ENCODE results near the gene FURIN.

Gene FURIN

DNA sequence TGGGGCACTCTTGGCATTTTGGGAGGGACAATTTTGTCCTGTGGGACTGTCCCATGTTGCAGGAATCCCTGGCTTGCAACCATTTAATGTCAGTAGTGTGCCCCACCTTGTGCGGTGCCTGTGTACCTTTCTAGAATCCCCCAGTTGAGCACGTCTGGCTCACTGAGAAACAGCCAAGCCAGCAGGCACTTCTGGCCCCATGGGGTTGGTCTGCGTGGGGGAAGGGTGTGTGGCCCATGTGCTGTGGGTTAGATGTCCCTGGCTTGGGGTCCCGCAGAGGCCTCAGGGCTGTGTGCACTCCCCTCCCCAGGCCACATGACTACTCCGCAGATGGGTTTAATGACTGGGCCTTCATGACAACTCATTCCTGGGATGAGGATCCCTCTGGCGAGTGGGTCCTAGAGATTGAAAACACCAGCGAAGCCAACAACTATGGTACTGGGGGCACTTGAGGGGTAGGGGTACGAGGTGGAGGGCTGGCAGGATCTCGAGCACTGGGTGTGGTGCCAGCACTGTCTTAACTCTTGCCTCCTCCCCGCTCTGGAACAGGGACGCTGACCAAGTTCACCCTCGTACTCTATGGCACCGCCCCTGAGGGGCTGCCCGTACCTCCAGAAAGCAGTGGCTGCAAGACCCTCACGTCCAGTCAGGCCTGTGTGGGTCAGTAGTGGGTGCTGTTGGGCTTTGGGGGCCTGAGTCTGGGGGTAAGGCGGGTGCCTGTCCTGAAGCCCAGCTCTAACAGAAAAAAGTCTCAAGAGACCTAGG lies 12.2 kb downstream of the FURIN start:
- 95% methylated on average over 16 of the region's 16 CpGs for WGBS (ENCODE audit: insufficient coverage)
- Histone ChIP-seq H3K9me3 (ENCODE audit: control extremely low read depth in 1 of 5, control insufficient read depth in 4 of 5, insufficient read depth in 2 of 5, low read depth in 1 of 5, low read length in 4 of 5) (no peaks in the 10 kb centered on the region), H3K4me3 (ENCODE audit: control insufficient read depth in 1 of 7, extremely low read depth in 1 of 7, insufficient read depth in 4 of 7, low read depth in 2 of 7, low read length in 6 of 7) (no peak overlapping the region), H3K36me3 (ENCODE audit: control insufficient read depth in 4 of 4, insufficient read depth in 4 of 4, low read length in 3 of 4) (peaks cover 3 to 73% (median 59%) of the 10 kb centered on the region in 4 experiments), H3K4me1 (ENCODE audit: control extremely low read depth in 1 of 4, control insufficient read depth in 4 of 4, insufficient read depth in 4 of 4, low read length in 3 of 4) (peaks cover 0 to 32% (median 27%) of the 10 kb centered on the region in 4 experiments), H3K27me3 (replicated peaks in 2 of 5; ENCODE audit: control insufficient read depth in 4 of 5, insufficient read depth in 5 of 5, low read length in 4 of 5) (no peaks in the 10 kb centered on the region), H3K27ac (ENCODE audit: insufficient read depth in 1 of 2, low read depth in 1 of 2, low read length in 2 of 2, poor library complexity in 1 of 2, severe bottlenecking in 2 of 2) (no peak overlapping the region)
- CTCF ChIA-PET = no interaction called here
- no peak for DNase-seq
- POLR2A ChIA-PET = interaction anchor here (0.8 kb wide), 1 partner anchor 9 kb away, joined by 3 read pairs; no protein-coding TSS in a partner anchor

DNA sequence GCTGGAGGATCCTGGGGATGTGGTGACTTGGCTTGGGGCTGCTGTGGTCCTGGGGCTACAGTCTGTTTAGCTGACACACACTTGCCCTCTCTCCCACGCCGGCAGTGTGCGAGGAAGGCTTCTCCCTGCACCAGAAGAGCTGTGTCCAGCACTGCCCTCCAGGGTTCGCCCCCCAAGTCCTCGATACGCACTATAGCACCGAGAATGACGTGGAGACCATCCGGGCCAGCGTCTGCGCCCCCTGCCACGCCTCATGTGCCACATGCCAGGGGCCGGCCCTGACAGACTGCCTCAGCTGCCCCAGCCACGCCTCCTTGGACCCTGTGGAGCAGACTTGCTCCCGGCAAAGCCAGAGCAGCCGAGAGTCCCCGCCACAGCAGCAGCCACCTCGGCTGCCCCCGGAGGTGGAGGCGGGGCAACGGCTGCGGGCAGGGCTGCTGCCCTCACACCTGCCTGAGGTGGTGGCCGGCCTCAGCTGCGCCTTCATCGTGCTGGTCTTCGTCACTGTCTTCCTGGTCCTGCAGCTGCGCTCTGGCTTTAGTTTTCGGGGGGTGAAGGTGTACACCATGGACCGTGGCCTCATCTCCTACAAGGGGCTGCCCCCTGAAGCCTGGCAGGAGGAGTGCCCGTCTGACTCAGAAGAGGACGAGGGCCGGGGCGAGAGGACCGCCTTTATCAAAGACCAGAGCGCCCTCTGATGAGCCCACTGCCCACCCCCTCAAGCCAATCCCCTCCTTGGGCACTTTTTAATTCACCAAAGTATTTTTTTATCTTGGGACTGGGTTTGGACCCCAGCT lies 13.0 kb downstream of the FURIN start:
- ChIA-PET CTCF (interaction anchor here (1.1 kb wide), 2 partner anchors 63 to 232 kb away, joined by 3 read pairs; no protein-coding TSS in a partner anchor), POLR2A (interaction anchor here (0.8 kb wide), 1 partner anchor 10 kb away, joined by 3 read pairs; no protein-coding TSS in a partner anchor)
- H3K9me3 ChIP-seq (ENCODE audit: control extremely low read depth in 1 of 5, control insufficient read depth in 4 of 5, insufficient read depth in 2 of 5, low read depth in 1 of 5, low read length in 4 of 5) = no peaks in the 10 kb centered on the region
- WGBS (ENCODE audit: insufficient coverage) = 95% methylated on average over 31 of the region's 35 CpGs
- peaks cover 0 to 40% (median 35%) of the 10 kb centered on the region in 4 experiments for H3K4me1 ChIP-seq (ENCODE audit: control extremely low read depth in 1 of 4, control insufficient read depth in 4 of 4, insufficient read depth in 4 of 4, low read length in 3 of 4)
- DNase-seq = no peak
- H3K27ac ChIP-seq (ENCODE audit: insufficient read depth in 1 of 2, low read depth in 1 of 2, low read length in 2 of 2, poor library complexity in 1 of 2, severe bottlenecking in 2 of 2) = no peak overlapping the region
- peaks cover 3 to 67% (median 53%) of the 10 kb centered on the region in 4 experiments for H3K36me3 ChIP-seq (ENCODE audit: control insufficient read depth in 4 of 4, insufficient read depth in 4 of 4, low read length in 3 of 4)
- H3K27me3 ChIP-seq (replicated peaks in 2 of 5; ENCODE audit: control insufficient read depth in 4 of 5, insufficient read depth in 5 of 5, low read length in 4 of 5) = no peaks in the 10 kb centered on the region
- H3K4me3 ChIP-seq (ENCODE audit: control insufficient read depth in 1 of 7, extremely low read depth in 1 of 7, insufficient read depth in 4 of 7, low read depth in 2 of 7, low read length in 6 of 7) = no peak overlapping the region

DNA sequence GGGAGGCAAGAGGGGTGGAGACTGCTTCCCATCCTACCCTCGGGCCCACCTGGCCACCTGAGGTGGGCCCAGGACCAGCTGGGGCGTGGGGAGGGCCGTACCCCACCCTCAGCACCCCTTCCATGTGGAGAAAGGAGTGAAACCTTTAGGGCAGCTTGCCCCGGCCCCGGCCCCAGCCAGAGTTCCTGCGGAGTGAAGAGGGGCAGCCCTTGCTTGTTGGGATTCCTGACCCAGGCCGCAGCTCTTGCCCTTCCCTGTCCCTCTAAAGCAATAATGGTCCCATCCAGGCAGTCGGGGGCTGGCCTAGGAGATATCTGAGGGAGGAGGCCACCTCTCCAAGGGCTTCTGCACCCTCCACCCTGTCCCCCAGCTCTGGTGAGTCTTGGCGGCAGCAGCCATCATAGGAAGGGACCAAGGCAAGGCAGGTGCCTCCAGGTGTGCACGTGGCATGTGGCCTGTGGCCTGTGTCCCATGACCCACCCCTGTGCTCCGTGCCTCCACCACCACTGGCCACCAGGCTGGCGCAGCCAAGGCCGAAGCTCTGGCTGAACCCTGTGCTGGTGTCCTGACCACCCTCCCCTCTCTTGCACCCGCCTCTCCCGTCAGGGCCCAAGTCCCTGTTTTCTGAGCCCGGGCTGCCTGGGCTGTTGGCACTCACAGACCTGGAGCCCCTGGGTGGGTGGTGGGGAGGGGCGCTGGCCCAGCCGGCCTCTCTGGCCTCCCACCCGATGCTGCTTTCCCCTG lies 13.8 kb downstream of the FURIN start:
- Histone ChIP-seq H3K27me3 (replicated peaks in 2 of 5; ENCODE audit: control insufficient read depth in 4 of 5, insufficient read depth in 5 of 5, low read length in 4 of 5) (no peaks in the 10 kb centered on the region), H3K4me1 (ENCODE audit: control extremely low read depth in 1 of 4, control insufficient read depth in 4 of 4, insufficient read depth in 4 of 4, low read length in 3 of 4) (peaks cover 0 to 42% (median 40%) of the 10 kb centered on the region in 4 experiments), H3K36me3 (ENCODE audit: control insufficient read depth in 4 of 4, insufficient read depth in 4 of 4, low read length in 3 of 4) (peaks cover 5 to 67% (median 49%) of the 10 kb centered on the region in 4 experiments), H3K4me3 (ENCODE audit: control insufficient read depth in 1 of 7, extremely low read depth in 1 of 7, insufficient read depth in 4 of 7, low read depth in 2 of 7, low read length in 6 of 7) (no peak overlapping the region), H3K27ac (ENCODE audit: insufficient read depth in 1 of 2, low read depth in 1 of 2, low read length in 2 of 2, poor library complexity in 1 of 2, severe bottlenecking in 2 of 2) (peak overlapping the region in 1 of 2 experiments; percentile 89), H3K9me3 (ENCODE audit: control extremely low read depth in 1 of 5, control insufficient read depth in 4 of 5, insufficient read depth in 2 of 5, low read depth in 1 of 5, low read length in 4 of 5) (no peaks in the 10 kb centered on the region)
- ChIA-PET POLR2A (no interaction called here), CTCF (interaction anchor here (1.1 kb wide), 2 partner anchors 64 to 232 kb away, joined by 3 read pairs; no protein-coding TSS in a partner anchor)
- DNase-seq = no peak
- WGBS (ENCODE audit: insufficient coverage) = 95% methylated on average over 13 of the region's 19 CpGs

DNA sequence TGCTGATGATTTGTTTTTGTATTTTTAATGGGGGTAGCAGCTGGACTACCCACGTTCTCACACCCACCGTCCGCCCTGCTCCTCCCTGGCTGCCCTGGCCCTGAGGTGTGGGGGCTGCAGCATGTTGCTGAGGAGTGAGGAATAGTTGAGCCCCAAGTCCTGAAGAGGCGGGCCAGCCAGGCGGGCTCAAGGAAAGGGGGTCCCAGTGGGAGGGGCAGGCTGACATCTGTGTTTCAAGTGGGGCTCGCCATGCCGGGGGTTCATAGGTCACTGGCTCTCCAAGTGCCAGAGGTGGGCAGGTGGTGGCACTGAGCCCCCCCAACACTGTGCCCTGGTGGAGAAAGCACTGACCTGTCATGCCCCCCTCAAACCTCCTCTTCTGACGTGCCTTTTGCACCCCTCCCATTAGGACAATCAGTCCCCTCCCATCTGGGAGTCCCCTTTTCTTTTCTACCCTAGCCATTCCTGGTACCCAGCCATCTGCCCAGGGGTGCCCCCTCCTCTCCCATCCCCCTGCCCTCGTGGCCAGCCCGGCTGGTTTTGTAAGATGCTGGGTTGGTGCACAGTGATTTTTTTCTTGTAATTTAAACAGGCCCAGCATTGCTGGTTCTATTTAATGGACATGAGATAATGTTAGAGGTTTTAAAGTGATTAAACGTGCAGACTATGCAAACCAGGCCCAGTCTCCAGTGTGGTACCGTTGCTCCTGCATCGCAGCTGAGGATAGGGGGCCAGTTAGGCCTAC lies 14.6 kb downstream of the FURIN start:
- Histone ChIP-seq H3K36me3 (ENCODE audit: control insufficient read depth in 4 of 4, insufficient read depth in 4 of 4, low read length in 3 of 4) (peaks cover 5 to 67% (median 45%) of the 10 kb centered on the region in 4 experiments), H3K27me3 (replicated peaks in 2 of 5; ENCODE audit: control insufficient read depth in 4 of 5, insufficient read depth in 5 of 5, low read length in 4 of 5) (no peaks in the 10 kb centered on the region), H3K4me3 (ENCODE audit: control insufficient read depth in 1 of 7, extremely low read depth in 1 of 7, insufficient read depth in 4 of 7, low read depth in 2 of 7, low read length in 6 of 7) (peak overlapping the region in 1 of 7 experiments; percentile 85), H3K9me3 (ENCODE audit: control extremely low read depth in 1 of 5, control insufficient read depth in 4 of 5, insufficient read depth in 2 of 5, low read depth in 1 of 5, low read length in 4 of 5) (no peaks in the 10 kb centered on the region), H3K27ac (ENCODE audit: insufficient read depth in 1 of 2, low read depth in 1 of 2, low read length in 2 of 2, poor library complexity in 1 of 2, severe bottlenecking in 2 of 2) (peak overlapping the region; percentile 68 to 89), H3K4me1 (ENCODE audit: control extremely low read depth in 1 of 4, control insufficient read depth in 4 of 4, insufficient read depth in 4 of 4, low read length in 3 of 4) (peaks cover 0 to 44% (median 40%) of the 10 kb centered on the region in 4 experiments)
- POLR2A ChIA-PET = no interaction called here
- CTCF ChIA-PET = interaction anchor here (1.0 kb wide), 1 partner anchor 22 kb away, joined by 3 read pairs; no protein-coding TSS in a partner anchor
- 74% methylated on average over 4 of the region's 13 CpGs for WGBS (ENCODE audit: insufficient coverage)
- peak in 1 of 3 donors; percentile 27 for DNase-seq

DNA sequence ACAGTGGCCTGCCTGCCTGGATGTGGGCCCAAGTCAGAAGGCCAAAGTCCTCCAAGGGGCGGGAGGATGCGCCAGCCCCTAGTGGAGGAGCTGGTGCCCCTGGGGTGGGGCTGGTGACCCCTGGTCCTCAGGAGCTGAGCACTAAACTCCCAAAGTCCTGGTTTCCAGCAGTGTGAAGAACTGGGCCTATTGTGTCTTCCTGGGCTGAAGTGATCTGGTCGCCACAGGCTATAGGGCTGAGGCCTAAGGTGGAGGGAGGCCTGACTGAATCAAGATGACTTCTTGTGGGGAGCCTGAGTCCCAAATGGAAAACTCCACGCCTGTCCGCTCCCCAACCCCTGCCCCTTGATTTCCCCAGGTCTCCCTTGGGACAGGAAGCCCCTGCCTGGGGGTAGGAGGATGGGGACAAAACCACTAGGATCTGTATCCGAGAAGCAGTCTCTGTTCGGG lies 15.2 kb downstream of the FURIN start:
- POLR2A ChIA-PET = no interaction called here
- H3K4me1 ChIP-seq (ENCODE audit: control extremely low read depth in 1 of 4, control insufficient read depth in 4 of 4, insufficient read depth in 4 of 4, low read length in 3 of 4) = peaks cover 0 to 44% (median 40%) of the 10 kb centered on the region in 4 experiments
- CTCF ChIA-PET = interaction anchor here (1.0 to 3.9 kb wide), 2 partner anchors 22 to 183 kb away, joined by 3 to 24 read pairs; no protein-coding TSS in a partner anchor
- no peaks in the 10 kb centered on the region for H3K27me3 ChIP-seq (replicated peaks in 2 of 5; ENCODE audit: control insufficient read depth in 4 of 5, insufficient read depth in 5 of 5, low read length in 4 of 5)
- H3K4me3 ChIP-seq (ENCODE audit: control insufficient read depth in 1 of 7, extremely low read depth in 1 of 7, insufficient read depth in 4 of 7, low read depth in 2 of 7, low read length in 6 of 7) = peak overlapping the region in 6 of 7 experiments; percentile 42 to 86 (median 80)
- DNase-seq = peak in 1 of 3 donors; percentile 30
- WGBS (ENCODE audit: insufficient coverage) = 77% methylated on average over 6 of the region's 7 CpGs
- no peaks in the 10 kb centered on the region for H3K9me3 ChIP-seq (ENCODE audit: control extremely low read depth in 1 of 5, control insufficient read depth in 4 of 5, insufficient read depth in 2 of 5, low read depth in 1 of 5, low read length in 4 of 5)
- peaks cover 5 to 67% (median 44%) of the 10 kb centered on the region in 4 experiments for H3K36me3 ChIP-seq (ENCODE audit: control insufficient read depth in 4 of 4, insufficient read depth in 4 of 4, low read length in 3 of 4)
- peak overlapping the region; percentile 68 to 89 for H3K27ac ChIP-seq (ENCODE audit: insufficient read depth in 1 of 2, low read depth in 1 of 2, low read length in 2 of 2, poor library complexity in 1 of 2, severe bottlenecking in 2 of 2)
